Measurements from ENCODE around the gene SLC22A1.
"Not testable (repeated sequence)": the region's sequence is repeated elsewhere in the genome, so short reads cannot be mapped to it uniquely, and the experiment has no call there.

Gene SLC22A1

GRCh38 chr6:160121558-160121957 is at the start of gene SLC22A1:
Gene SLC22A1 (plus strand): TSS chr6:160121815. CDS start chr6:160121936, 121 bp downstream.
- no peak for DNase-seq

GRCh38 chr6:160073272-160073671 is 48.3 kb upstream of the SLC22A1 start:
- no peak for DNase-seq

- no peak for DNase-seq
Observed at GRCh38 chr6:160076009-160076408, 45.6 kb upstream of the SLC22A1 start.

GRCh38 chr6:160077024-160077423 is 44.6 kb upstream of the SLC22A1 start:
- DNase-seq: no peak

GRCh38 chr6:160077526-160077925 is 44.1 kb upstream of the SLC22A1 start:
- DNase-seq: no peak

GRCh38 chr6:160078883-160079685 is 42.5 kb upstream of the SLC22A1 start:
- no peak for DNase-seq

GRCh38 chr6:160079686-160080043 is 42.0 kb upstream of the SLC22A1 start:
- no peak for DNase-seq

- DNase-seq: no peak
Observed at GRCh38 chr6:160080097-160080496, 41.5 kb upstream of the SLC22A1 start.

- no peak for DNase-seq
Observed at GRCh38 chr6:160081398-160081797, 40.2 kb upstream of the SLC22A1 start.

GRCh38 chr6:160082627-160083026 is 39.0 kb upstream of the SLC22A1 start:
- DNase-seq: no peak

- DNase-seq: no peak
Observed at GRCh38 chr6:160084198-160084776, 37.3 kb upstream of the SLC22A1 start.

- DNase-seq: no peak
Observed at GRCh38 chr6:160085226-160085625, 36.4 kb upstream of the SLC22A1 start.

- DNase-seq: no peak
Observed at GRCh38 chr6:160085713-160086505, 35.7 kb upstream of the SLC22A1 start.

GRCh38 chr6:160086754-160087153 is 34.9 kb upstream of the SLC22A1 start:
- DNase-seq: no peak

GRCh38 chr6:160088069-160088783 is 33.4 kb upstream of the SLC22A1 start:
- no peak for DNase-seq

GRCh38 chr6:160088784-160089533 is 32.7 kb upstream of the SLC22A1 start:
- DNase-seq: no peak

- DNase-seq: no peak
Observed at GRCh38 chr6:160089534-160089897, 32.1 kb upstream of the SLC22A1 start.

- DNase-seq: not testable (repeated sequence)
Observed at GRCh38 chr6:160090442-160091239, 31.0 kb upstream of the SLC22A1 start.

- DNase-seq: not testable (repeated sequence)
Observed at GRCh38 chr6:160092176-160092575, 29.4 kb upstream of the SLC22A1 start.

- DNase-seq: no peak
Observed at GRCh38 chr6:160092602-160093001, 29.0 kb upstream of the SLC22A1 start.

- no peak for DNase-seq
Observed at GRCh38 chr6:160093061-160093460, 28.6 kb upstream of the SLC22A1 start.

- DNase-seq: no peak
Observed at GRCh38 chr6:160093946-160094345, 27.7 kb upstream of the SLC22A1 start.

All from CD4-positive, alpha-beta T cell treated with Interleukin-15 for 1 hour (primary cell).